NCI-H510A (cell line): ENCODE results near the gene HOXC4.
A peak's percentile ranks its signal among the peaks of the same experiment; 100 is the strongest.

Source experiments
- DNase-seq: peaks from one replicate; lab custom pipeline; 2025; lab: John Stamatoyannopoulos, UW

HOXC4 gene

DNA sequence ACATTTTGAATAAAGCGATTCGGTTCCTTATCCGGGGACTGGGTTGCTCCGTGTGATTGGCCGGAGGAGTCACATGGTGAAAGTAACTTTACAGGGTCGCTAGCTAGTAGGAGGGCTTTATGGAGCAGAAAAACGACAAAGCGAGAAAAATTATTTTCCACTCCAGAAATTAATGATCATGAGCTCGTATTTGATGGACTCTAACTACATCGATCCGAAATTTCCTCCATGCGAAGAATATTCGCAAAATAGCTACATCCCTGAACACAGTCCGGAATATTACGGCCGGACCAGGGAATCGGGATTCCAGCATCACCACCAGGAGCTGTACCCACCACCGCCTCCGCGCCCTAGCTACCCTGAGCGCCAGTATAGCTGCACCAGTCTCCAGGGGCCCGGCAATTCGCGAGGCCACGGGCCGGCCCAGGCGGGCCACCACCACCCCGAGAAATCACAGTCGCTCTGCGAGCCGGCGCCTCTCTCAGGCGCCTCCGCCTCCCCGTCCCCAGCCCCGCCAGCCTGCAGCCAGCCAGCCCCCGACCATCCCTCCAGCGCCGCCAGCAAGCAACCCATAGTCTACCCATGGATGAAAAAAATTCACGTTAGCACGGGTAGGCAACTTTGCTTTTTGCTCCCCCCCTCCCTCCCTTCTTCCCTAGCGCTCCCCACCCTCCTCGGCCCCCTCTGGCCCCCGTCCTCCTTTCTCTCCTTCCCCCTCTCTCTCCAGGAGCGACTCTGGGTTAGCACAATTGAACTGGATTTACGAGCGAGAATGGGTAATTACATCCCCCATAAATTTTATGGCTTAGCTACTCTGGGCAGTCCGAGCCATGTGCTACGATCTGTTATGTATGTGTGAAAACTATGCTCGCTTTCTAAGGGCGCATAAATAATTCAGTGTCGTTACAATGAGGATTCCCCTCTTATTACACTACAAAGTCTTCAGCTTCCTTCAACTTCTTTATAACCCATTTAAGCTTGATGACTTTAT is at the start of gene HOXC4:
TSS of gene HOXC4 (plus strand) at position 85 of the 991 bp plus-strand sequence. CDS start at position 173, 88 bp downstream.
- no peak for DNase-seq

DNA sequence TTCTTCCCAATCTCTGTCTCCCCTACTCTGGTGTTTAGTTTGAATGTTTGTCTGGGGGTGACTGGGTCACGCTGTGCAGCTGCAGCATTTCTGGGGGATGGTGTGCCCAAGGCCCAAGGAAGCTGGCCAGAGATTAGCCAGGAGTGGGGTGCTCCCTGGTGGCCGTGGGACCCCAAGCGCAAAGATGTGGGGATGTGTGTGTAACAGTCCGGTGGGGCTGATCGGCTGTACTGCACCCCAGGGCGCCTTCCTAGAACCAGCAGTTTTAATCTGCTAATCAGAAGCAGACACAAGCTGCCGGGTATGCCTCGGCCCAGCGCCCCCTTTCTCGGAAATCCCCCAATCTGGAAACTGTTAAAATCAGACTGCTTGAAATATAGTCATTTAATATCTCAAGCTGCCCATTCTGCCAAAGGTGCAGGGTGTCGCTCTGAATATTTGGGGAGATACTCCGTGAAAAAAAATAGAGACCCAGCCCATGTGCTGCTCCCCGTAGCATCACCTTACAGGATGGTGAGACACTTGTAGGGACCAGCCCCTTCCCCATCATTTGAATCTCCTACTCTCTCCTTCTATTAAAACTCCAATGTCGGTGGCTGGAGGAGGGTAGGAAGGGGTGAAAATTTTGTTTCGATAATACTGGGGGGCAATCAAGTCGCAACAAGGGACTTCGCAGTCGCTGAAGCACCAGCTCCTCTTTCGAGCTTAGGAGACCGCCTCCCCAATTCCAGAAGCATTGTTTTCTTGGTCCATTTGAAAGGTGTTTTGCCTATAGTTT is 49.4 kb upstream of the HOXC4 start:
- no peak for DNase-seq

GRCh38 chr12:54004841-54005530 is 48.6 kb upstream of the HOXC4 start:
- no peak for DNase-seq

- no peak for DNase-seq
Observed at GRCh38 chr12:54005531-54005852, 48.1 kb upstream of the HOXC4 start.

DNA sequence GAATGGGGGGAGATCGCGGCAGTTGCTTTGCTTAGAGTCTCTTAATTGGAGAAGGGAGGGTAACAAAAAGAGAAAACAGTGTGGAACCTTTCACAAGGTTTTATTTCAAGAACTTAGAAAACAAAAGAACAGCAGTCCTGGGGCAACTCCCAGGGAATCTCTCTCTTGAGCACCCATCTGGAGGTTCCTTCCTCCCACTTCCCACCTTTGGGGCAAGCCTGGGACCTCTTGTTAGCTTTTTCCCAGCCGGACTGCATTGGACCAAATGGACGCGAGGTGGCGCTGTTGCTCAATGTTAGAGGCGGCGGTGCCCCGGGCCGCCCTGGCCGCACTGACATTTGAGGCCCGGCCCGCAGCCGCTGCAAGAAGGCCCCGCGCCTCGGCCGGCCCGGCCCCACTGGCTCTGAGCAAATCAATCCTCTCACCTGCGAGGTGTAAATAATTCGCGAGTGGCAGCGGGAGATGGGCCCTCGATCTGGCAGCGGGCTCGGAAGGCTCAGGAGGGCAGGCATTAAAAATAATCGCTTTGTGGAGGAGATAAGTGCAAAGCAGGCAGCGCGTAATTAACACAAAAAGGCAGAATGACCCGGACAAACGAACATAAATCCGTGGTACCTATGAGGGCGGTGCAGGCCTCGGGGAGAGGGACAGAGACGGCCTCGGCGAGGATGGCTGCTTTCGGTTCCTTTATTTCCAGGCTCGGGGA is 47.6 kb upstream of the HOXC4 start:
- DNase-seq = peak; percentile 35

DNA sequence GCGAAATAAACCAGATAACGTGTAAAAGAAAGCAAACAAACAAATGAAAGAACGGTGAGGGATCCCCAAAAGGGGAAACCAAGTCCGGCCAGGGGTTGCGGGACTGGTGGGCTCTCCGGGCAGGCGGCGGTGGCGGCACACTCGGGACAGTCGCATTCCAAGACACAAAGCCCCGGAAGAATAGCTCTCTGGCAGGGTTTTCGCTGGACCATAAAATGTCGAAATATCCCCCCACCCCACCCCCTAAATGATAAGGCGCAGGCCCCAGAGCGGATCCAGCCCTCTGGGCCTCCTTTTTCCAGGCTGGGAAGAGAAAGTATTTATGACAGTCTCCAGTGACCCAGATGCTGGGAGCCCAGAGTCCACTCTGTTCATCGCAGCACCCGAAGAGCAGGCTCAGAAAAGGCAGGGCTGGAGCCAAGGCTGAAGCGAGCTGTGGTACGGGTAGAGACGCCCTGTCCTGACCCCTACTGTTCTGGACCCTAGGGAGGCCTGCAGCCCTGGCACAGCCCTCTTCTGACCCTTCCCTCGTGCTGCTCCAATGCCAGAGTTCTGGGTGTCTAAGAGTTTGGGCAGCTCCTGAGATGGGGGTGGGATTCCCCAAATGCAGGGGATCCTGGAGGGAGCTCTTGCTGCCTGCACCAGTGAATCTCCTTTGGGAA is 46.9 kb upstream of the HOXC4 start:
- DNase-seq = no peak

DNA sequence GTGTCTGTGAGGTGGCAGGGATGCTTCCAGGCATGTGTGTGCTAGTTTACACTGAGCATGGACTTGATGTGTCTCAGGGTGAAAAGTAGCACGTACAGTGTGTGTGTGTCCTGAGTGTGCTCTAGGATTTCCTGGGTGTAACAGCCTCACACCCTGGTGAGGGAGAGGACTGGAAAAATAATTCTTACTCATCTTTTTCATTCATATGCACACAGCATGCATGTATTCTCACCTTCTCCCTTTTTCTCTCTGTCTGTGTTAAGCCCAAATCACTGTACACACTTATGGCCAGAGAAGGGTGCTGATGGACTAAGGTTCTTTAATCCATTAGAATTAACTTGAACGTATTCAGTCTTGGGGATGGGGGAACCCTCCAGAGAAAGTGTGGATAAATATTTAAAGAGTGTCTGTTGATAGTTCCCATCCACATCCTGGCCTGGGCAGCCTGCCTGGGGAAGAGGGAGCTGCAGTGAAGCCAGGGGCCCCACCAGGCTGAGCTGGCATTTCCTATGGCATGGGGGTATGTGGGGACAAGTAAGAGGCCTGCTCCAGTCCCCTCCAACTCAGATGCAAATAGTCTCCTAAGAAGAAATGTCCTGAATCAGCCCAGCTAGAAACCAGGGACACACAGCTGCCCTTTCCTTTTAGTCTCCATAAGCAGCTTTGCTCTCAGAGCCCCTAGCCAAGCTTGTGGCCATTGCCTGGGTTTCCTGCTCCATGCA is 45.9 kb upstream of the HOXC4 start:
- no peak for DNase-seq

DNA sequence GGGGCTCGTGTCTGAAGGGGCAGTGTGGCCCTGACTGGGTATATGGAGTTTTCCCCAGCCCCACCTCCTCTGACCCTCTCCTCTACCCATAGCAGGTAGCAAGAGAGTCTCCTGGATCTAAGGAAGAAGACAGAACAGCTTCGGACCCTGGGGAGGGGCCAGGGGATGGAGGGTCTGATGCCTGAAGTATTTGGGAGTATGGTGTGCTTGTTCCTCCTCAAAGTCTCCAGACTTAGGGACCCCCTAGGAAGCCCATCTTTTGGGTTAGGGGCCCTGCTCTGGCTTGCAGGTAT is 45.4 kb upstream of the HOXC4 start:
- no peak for DNase-seq

- no peak for DNase-seq
Observed at GRCh38 chr12:54009171-54010052, 44.2 kb upstream of the HOXC4 start.

DNA sequence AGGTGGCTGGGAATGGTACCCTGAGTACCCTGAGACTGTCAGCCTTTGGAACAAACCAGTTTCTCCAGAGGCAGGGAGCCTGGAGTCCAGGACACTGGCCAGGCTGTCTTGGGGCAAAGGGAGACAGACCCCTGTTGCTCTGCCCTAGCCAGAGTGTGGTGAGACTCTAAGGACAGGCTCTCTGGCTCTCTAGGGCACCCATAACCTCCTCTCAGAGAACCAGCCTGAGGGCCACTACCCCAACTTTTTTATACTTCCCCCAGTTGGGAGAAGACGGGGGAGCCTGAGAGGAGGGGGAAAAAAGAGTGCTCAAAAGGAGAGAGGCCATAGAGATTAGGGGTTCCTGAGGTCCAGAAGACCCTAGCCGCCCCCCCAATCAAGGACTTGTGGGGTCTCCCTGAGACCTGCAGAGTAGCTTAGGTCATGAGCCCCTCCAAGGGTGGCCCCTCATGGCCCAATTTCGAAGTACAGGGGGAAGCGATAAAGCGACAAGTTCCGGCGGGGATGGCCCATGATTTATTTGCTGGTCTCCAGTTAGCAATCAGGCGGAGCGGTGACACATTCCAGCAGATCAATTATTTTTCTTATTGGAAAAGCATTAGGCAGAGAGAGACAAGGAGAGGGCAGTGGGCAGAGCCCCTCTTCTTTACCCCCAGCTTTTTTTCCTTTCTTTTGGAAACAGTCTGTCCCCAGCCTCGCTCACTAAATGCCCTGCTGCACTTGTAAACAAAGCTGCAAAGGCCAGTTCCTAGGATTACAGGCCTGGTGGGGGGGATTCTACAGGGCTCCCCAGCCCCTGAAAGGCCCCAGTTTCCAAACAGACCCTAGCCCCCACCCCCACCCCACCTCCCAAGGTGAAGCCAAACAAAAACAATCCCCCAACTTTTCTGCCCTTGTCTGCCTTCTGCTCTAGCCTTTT is 43.3 kb upstream of the HOXC4 start:
- DNase-seq = no peak

GRCh38 chr12:54010972-54011664 is 42.5 kb upstream of the HOXC4 start:
- no peak for DNase-seq

DNA sequence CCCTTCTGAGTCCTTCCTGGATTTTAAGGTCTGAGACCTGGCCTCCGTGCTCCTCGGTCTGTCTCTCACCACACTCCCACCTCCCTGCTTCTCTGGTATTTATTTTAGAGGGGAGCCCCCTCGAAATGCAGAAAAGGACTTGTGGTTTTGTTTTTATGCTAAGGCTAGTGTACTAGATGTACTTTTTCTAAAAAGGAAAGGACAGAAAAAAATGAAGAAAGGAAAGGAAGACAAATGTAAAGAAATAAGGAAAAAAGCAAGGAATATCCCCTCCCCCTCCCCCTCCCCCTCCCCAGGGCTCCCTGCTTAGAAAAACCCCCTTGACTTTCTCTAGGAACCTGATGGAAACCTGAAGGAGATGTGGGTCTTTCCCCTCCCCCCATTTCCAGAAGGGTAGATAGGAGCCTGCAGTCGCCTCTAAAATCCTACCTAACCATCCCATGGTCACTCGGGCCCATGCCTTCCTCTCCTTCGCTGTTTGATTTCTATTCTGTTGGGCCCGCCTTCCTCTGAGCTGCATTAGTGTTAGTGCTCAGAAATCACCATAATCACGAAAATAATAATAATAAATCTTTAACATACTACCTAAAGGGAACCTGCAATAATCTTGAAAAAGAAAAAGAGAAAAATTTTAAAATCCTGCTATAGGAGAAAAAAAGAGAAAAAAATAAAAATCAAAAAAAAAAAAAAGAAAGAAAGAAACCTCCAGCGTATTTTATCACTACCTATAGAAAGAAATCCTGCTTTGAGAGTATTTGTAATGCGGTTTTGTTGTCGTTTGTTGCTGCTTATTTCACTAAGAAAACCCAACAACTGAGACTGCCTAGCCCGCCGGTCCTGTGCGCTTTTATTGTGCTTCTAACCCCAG is 41.7 kb upstream of the HOXC4 start:
- no peak for DNase-seq

DNA sequence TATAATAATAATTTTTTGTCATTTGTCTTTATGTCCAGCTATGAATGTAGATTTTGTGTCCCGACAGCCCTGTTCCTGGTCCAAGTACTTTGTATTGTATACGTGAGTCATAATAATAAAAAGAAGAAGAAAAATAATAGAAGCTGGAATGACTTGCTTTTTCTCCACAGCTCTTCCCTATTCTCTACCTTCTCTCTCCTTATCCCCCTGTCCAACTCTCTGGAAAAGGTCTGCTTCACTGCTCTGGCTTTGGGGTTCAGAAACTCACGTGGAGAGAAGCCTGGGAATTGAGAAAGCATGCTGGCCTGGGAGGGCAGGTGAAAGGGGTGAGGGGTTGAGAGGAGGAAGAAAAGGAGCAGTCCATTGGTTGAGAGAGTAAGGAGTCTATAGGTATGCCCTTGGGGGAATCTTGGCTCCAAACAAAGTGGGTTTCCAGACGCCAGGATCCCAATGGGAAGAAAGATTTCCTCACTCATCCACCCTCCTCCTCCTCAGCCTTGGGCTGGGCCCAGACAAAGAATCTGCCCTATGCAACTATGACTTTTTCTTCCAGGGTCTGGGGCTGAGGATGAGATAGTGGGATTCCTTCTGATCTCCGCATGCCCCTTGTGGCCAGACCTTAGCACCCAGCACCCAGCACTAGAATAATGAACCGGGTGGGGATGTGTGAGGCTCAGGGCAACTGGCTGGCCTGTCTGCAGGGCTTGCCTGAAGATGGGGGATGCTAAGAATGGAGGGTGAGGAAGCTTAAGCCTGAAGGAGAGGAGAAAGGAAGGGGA is 40.8 kb upstream of the HOXC4 start:
- DNase-seq = no peak

DNA sequence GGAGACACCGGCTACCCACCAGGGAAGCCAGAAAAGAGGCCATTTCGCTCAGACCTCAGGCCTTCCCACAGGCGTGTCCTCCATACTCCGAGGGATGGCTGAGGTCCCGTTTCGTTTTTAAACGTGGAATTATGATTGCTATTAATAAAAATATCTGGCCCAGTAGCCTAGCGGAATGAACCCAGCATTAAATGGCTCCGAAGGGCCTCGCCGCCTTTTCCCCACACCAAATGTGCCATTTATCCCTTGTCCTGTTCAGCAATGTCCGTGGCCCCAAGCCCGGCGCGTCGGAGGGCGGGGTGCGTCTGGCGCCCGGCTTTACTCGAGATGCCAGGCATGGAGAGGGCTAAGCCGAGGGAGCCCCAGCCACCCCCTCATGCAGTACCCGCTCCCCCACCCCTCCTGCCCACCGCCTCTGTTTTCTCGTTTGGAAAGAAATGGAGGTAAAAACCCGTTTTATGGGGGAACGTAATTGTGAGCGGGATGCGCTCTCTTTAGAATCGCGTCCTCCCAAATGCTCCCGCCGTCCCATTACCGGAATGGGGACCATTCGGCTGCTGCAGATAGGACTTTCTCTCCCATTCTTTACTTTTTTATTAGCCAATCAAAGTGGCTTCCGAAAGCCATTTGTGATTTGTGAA is 39.1 kb upstream of the HOXC4 start:
- DNase-seq = no peak

DNA sequence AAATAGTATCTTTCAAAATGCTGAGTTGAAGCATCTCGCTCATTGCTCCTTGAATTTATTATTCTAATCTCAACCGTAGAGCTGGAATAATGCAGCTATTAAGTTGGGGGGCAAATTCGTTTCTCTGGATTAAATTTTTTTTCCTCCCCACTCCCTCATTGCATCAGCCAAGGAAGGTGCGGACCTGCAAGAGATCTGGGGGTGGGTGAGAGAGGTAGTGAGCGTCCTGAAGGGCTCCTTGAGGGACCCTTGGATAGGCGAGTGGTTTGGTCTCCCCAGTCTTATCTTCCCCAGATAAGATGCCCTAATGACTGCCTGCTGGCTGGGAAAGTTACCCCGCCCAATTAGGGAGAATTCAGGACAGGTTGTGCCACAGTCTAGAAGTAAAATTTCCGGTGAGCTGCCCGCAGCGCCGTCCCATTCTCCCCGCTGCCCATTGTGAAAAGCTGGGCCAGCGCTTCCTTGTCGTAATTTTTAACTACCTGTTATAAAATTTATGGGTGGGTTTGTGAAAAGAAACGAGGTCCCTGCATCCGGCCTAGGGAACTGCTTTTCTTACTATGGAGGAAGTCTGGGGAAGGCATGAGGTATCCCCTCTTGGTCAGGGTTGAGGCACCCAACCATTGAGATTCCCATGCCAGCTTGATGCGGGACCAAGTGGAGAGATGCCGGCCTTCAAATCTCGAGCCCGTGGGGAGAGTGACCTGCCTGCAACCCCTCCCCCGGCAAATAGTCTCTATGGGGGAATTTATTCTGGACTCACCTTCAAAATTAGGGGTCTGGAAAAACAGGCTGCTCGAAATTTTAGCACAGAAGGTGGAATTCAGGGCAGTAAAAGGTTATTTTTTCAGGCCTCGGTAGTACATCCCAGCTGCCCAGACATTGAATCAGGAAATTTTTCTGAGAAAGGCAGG is 38.4 kb upstream of the HOXC4 start:
- no peak for DNase-seq
